ENCODE measurements around the gene TUFM. TPM values are rescaled to one million over a fixed set of nuclear protein-coding genes. Genes with fewer than 3 reads are reported as not detected.

The TUFM gene
- total and polyA plus RNA-seq, 2 experiments from 2014 or later: 192 to 248 TPM

DNA sequence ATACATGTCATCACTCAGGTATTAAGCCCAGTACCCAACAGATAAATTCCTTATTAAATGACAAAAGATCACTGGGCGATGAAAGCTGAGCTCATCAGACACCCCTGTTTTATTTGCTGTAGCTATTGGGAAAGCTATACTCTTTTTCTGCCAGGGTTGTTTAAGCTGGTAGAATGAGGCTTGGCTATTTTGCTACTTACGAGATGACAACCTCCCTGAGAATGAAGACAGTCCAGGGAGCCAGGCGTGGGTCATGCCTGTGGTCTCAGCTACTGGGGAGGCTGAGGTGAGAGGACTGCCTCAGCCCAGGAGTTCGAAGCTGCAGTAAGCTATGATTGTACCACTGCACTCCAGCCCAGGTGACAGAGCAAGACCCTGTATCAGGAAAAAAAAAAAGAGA, 13.2 kb upstream of the TUFM start:
- DNase-seq (ENCODE audit: low spot score): no peak
- no peak overlapping the region for H3K4me3 Mint-ChIP-seq
- Histone ChIP-seq H3K79me2 (replicated peaks; ENCODE audit: insufficient read depth) (peaks cover 14% of the 10 kb centered on the region), H3K27ac (ENCODE audit: low read depth) (no peak overlapping the region), H3K4me2 (no peak overlapping the region), H3K36me3 (ENCODE audit: insufficient read depth) (no peaks in the 10 kb centered on the region), H4K20me1 (replicated peaks; ENCODE audit: insufficient read depth) (no peaks in the 10 kb centered on the region), H3K4me1 (ENCODE audit: insufficient read depth) (peaks cover 7% of the 10 kb centered on the region; the same call in 1 of the 2 replicates), H3K4me3 (no peak overlapping the region), H3K9me2 (ENCODE audit: insufficient read depth) (no peaks in the 10 kb centered on the region), H3K27me3 (ENCODE audit: insufficient read depth) (no peaks in the 10 kb centered on the region), H2AFZ (no peak overlapping the region), H3F3A (replicated peaks; ENCODE audit: low read depth) (0 out of 2 replicates have a peak, but pooled peaks cover 4% of the 10 kb centered on the region)
- ATAC-seq: no peak
- TF ChIP-seq STAT1 (IDR thresholded peaks at IDR 0.05; ENCODE audit: unreplicated experiment) (no peak), EZH2phosphoT487 (IDR thresholded peaks at IDR 0.05; ENCODE audit: unreplicated experiment) (no peak), EZH2 (IDR thresholded peaks at IDR 0.05; ENCODE audit: low read depth, unreplicated experiment) (no peak), NANOG (IDR thresholded peaks at IDR 0.05; ENCODE audit: borderline replicate concordance) (no peak), POLR2AphosphoS5 (IDR thresholded peaks at IDR 0.05; ENCODE audit: low read depth) (no peak), CREB1 (CRISPR knock-in tag; IDR thresholded peaks at IDR 0.05; ENCODE audit: low read depth) (no peak), ZNF114 (CRISPR knock-in tag; IDR thresholded peaks at IDR 0.05) (no peak), JUNB (IDR thresholded peaks at IDR 0.05; ENCODE audit: unreplicated experiment) (no peak), ZNF331 (CRISPR knock-in tag; IDR thresholded peaks at IDR 0.05; ENCODE audit: low read depth) (no peak)
- TF ChIP-seq, protein P1, sequence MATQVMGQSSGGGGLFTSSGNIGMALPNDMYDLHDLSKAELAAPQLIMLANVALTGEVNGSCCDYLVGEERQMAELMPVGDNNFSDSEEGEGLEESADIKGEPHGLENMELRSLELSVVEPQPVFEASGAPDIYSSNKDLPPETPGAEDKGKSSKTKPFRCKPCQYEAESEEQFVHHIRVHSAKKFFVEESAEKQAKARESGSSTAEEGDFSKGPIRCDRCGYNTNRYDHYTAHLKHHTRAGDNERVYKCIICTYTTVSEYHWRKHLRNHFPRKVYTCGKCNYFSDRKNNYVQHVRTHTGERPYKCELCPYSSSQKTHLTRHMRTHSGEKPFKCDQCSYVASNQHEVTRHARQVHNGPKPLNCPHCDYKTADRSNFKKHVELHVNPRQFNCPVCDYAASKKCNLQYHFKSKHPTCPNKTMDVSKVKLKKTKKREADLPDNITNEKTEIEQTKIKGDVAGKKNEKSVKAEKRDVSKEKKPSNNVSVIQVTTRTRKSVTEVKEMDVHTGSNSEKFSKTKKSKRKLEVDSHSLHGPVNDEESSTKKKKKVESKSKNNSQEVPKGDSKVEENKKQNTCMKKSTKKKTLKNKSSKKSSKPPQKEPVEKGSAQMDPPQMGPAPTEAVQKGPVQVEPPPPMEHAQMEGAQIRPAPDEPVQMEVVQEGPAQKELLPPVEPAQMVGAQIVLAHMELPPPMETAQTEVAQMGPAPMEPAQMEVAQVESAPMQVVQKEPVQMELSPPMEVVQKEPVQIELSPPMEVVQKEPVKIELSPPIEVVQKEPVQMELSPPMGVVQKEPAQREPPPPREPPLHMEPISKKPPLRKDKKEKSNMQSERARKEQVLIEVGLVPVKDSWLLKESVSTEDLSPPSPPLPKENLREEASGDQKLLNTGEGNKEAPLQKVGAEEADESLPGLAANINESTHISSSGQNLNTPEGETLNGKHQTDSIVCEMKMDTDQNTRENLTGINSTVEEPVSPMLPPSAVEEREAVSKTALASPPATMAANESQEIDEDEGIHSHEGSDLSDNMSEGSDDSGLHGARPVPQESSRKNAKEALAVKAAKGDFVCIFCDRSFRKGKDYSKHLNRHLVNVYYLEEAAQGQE (IDR thresholded peaks at IDR 0.05; ENCODE audit: unreplicated experiment): no peak
- TF ChIP-seq, protein P2, sequence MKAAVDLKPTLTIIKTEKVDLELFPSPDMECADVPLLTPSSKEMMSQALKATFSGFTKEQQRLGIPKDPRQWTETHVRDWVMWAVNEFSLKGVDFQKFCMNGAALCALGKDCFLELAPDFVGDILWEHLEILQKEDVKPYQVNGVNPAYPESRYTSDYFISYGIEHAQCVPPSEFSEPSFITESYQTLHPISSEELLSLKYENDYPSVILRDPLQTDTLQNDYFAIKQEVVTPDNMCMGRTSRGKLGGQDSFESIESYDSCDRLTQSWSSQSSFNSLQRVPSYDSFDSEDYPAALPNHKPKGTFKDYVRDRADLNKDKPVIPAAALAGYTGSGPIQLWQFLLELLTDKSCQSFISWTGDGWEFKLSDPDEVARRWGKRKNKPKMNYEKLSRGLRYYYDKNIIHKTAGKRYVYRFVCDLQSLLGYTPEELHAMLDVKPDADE (IDR thresholded peaks at IDR 0.05): no peak
- TF ChIP-seq, protein P3, sequence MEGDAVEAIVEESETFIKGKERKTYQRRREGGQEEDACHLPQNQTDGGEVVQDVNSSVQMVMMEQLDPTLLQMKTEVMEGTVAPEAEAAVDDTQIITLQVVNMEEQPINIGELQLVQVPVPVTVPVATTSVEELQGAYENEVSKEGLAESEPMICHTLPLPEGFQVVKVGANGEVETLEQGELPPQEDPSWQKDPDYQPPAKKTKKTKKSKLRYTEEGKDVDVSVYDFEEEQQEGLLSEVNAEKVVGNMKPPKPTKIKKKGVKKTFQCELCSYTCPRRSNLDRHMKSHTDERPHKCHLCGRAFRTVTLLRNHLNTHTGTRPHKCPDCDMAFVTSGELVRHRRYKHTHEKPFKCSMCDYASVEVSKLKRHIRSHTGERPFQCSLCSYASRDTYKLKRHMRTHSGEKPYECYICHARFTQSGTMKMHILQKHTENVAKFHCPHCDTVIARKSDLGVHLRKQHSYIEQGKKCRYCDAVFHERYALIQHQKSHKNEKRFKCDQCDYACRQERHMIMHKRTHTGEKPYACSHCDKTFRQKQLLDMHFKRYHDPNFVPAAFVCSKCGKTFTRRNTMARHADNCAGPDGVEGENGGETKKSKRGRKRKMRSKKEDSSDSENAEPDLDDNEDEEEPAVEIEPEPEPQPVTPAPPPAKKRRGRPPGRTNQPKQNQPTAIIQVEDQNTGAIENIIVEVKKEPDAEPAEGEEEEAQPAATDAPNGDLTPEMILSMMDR (conservative IDR thresholded peaks at IDR 0.05; ENCODE audit: low read depth in 2 of 2): no peak
- TF ChIP-seq, protein P4, sequence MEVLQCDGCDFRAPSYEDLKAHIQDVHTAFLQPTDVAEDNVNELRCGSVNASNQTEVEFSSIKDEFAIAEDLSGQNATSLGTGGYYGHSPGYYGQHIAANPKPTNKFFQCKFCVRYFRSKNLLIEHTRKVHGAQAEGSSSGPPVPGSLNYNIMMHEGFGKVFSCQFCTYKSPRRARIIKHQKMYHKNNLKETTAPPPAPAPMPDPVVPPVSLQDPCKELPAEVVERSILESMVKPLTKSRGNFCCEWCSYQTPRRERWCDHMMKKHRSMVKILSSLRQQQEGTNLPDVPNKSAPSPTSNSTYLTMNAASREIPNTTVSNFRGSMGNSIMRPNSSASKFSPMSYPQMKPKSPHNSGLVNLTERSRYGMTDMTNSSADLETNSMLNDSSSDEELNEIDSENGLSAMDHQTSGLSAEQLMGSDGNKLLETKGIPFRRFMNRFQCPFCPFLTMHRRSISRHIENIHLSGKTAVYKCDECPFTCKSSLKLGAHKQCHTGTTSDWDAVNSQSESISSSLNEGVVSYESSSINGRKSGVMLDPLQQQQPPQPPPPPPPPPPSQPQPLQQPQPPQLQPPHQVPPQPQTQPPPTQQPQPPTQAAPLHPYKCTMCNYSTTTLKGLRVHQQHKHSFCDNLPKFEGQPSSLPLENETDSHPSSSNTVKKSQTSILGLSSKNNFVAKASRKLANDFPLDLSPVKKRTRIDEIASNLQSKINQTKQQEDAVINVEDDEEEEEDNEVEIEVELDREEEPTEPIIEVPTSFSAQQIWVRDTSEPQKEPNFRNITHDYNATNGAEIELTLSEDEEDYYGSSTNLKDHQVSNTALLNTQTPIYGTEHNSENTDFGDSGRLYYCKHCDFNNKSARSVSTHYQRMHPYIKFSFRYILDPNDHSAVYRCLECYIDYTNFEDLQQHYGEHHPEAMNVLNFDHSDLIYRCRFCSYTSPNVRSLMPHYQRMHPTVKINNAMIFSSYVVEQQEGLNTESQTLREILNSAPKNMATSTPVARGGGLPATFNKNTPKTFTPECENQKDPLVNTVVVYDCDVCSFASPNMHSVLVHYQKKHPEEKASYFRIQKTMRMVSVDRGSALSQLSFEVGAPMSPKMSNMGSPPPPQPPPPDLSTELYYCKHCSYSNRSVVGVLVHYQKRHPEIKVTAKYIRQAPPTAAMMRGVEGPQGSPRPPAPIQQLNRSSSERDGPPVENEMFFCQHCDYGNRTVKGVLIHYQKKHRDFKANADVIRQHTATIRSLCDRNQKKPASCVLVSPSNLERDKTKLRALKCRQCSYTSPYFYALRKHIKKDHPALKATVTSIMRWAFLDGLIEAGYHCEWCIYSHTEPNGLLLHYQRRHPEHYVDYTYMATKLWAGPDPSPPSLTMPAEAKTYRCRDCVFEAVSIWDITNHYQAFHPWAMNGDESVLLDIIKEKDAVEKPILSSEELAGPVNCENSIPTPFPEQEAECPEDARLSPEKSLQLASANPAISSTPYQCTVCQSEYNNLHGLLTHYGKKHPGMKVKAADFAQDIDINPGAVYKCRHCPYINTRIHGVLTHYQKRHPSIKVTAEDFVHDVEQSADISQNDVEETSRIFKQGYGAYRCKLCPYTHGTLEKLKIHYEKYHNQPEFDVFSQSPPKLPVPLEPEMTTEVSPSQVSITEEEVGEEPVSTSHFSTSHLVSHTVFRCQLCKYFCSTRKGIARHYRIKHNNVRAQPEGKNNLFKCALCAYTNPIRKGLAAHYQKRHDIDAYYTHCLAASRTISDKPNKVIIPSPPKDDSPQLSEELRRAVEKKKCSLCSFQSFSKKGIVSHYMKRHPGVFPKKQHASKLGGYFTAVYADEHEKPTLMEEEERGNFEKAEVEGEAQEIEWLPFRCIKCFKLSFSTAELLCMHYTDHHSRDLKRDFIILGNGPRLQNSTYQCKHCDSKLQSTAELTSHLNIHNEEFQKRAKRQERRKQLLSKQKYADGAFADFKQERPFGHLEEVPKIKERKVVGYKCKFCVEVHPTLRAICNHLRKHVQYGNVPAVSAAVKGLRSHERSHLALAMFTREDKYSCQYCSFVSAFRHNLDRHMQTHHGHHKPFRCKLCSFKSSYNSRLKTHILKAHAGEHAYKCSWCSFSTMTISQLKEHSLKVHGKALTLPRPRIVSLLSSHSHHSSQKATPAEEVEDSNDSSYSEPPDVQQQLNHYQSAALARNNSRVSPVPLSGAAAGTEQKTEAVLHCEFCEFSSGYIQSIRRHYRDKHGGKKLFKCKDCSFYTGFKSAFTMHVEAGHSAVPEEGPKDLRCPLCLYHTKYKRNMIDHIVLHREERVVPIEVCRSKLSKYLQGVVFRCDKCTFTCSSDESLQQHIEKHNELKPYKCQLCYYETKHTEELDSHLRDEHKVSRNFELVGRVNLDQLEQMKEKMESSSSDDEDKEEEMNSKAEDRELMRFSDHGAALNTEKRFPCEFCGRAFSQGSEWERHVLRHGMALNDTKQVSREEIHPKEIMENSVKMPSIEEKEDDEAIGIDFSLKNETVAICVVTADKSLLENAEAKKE (CRISPR knock-in tag; IDR thresholded peaks at IDR 0.05): no peak
- no peaks in the 10 kb centered on the region for H3K9me3 Mint-ChIP-seq
- peaks cover 14% of the 10 kb centered on the region for H3K27me3 Mint-ChIP-seq (ENCODE audit: insufficient read depth, low read depth, poor library complexity)
- H3K36me3 Mint-ChIP-seq (ENCODE audit: low read depth): peaks cover 2% of the 10 kb centered on the region; the same call in 1 of the 3 replicates
- no peak overlapping the region for H3K27ac Mint-ChIP-seq
- peaks cover 4% of the 10 kb centered on the region; the same call in 2 of the 3 replicates for H3K4me1 Mint-ChIP-seq
